Measurements from ENCODE around the gene STAT2.
A peak's percentile ranks its signal among the peaks of the same experiment; 100 is the strongest.

STAT2 gene

DNA sequence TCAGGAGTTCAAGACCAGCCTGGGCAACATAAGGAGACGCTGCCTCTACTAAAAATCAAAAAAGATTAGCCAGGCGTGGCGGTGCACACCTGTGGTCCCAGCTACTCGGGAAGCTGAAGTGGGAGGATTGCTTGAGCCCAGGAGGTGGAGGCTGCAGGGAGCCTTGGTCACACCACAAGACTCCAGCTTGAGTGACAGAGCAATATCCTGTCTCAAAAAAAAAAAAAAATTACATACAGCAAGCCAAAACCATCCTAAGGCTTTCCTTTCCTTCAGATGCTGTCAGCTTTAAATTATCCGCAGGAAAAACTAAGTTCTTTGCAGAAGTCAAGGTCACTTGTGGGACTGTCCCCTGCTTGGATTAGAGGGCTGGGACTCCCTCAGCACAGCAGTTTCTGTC is 61.1 kb downstream of the STAT2 start:
- POLR2A ChIA-PET (ENCODE audit: low non-redundant PET) = interaction anchor here (0.7 to 1.2 kb wide), 3 partner anchors 7 to 77 kb away, joined by 3 read pairs; partner anchors contain the start of gene RNF41
- DNase-seq (ENCODE audit: low spot score) = no peak
- TF ChIP-seq, protein P1, sequence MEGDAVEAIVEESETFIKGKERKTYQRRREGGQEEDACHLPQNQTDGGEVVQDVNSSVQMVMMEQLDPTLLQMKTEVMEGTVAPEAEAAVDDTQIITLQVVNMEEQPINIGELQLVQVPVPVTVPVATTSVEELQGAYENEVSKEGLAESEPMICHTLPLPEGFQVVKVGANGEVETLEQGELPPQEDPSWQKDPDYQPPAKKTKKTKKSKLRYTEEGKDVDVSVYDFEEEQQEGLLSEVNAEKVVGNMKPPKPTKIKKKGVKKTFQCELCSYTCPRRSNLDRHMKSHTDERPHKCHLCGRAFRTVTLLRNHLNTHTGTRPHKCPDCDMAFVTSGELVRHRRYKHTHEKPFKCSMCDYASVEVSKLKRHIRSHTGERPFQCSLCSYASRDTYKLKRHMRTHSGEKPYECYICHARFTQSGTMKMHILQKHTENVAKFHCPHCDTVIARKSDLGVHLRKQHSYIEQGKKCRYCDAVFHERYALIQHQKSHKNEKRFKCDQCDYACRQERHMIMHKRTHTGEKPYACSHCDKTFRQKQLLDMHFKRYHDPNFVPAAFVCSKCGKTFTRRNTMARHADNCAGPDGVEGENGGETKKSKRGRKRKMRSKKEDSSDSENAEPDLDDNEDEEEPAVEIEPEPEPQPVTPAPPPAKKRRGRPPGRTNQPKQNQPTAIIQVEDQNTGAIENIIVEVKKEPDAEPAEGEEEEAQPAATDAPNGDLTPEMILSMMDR (conservative IDR thresholded peaks at IDR 0.05; ENCODE audit: low read depth) = no peak
- CTCF ChIA-PET = interaction anchor here (0.6 to 0.7 kb wide), 2 partner anchors 10 to 47 kb away, joined by 4 to 5 read pairs; no protein-coding TSS in a partner anchor
- peak overlapping the region; percentile 54 for H3K27ac ChIP-seq

DNA sequence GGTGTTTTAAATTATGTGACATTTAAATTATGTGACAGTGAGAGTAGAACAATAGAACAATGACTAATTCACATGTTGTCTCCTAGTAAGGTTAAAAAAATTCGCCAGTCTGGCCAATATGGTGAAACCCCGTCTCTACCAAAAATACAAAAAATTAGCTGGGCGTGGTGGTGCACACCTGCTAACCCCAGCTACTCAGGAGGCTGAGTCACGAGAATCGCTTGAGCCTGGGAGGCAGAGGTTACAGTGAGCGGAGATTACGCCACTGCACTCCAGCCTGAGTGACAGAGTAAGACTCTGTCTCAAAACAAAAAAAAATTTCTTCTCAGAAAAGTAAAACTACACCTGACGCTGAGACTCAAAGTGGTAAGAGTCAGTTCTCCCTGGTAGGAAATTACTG is 62.5 kb downstream of the STAT2 start:
- POLR2A ChIA-PET (ENCODE audit: low non-redundant PET) = no interaction called here

DNA sequence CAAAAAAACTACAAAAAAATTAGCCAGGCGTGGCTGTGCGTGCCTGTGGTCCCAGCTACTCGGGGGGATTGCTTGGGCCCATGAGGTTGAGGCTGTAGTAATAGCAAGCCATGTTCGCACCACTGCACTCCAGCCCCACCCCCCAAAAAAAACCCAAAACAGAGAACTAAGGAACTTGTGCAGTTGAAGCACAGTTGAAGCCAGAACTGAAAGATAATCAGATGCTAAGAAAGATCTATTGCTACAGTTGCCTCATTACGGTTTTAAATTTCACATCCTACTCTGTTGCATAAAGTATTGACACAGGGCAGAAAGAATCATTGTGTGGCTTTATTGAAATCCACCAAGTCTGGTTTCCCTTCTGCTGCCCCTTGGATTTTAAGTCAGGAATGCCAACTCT is 63.6 kb downstream of the STAT2 start:
- peak overlapping the region; percentile 28; the same call in 1 of the 2 replicates for H3K27ac ChIP-seq
- POLR2A ChIA-PET (ENCODE audit: low non-redundant PET) = no interaction called here
- CTCF ChIA-PET = no interaction called here
- no peak for DNase-seq (ENCODE audit: low spot score)
- TF ChIP-seq, protein P1 (conservative IDR thresholded peaks at IDR 0.05; ENCODE audit: low read depth) = no peak

More for the DNA sequence above, 62.5 kb downstream of the STAT2 start:
- TF ChIP-seq, protein P1 (conservative IDR thresholded peaks at IDR 0.05; ENCODE audit: low read depth) = no peak
- no peak for DNase-seq (ENCODE audit: low spot score)
- peak overlapping the region; percentile 7; the same call in 1 of the 2 replicates for H3K27ac ChIP-seq
- CTCF ChIA-PET = interaction anchor here (0.7 to 0.9 kb wide), 2 partner anchors 20 to 30 kb away, joined by 3 read pairs; no protein-coding TSS in a partner anchor

DNA sequence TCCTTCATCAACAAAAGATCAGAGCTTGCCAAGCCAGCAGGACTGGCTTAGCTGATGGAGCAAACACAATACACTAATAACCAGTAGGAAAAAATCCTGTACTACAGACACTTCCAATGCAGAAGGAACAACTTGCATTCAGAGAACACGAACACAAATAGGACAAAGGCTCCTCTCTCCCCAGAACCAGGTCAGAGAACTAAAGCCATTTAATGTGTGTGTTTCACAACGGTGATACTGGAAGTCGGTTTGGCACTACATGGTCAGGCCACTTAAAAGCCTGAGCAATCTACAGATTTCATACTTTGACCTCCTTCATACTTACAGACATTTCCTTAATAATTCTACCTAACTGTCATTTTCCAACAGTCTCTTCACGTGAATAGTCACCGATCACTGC is 66.1 kb downstream of the STAT2 start:
- ChIA-PET CTCF (no interaction called here), POLR2A (ENCODE audit: low non-redundant PET) (no interaction called here)
- H3K27ac ChIP-seq = no peak overlapping the region
- DNase-seq (ENCODE audit: low spot score) = no peak
- TF ChIP-seq, protein P1 (conservative IDR thresholded peaks at IDR 0.05; ENCODE audit: low read depth) = no peak
